Measurements from ENCODE around the gene FAU.

The FAU gene

DNA sequence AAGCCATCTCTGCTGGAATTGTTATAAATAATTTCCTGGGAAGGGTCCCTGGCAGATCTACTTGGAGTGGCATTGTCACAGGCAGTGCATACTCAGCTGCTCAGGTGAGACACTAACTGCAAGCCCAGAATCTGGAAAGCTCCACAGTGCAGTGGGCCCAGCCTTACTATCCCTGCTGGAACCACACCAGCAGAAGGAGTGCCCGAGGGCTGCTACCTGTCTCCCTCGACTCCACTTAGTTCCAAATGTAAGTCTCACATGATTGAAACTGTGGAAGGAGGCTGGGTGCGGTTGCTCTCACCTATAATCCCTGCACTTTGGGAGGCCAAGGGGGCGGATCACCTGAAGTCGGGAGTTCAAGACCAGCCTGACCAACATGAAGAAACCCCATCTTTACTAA lies 26.7 kb upstream of the FAU start:
- no peak for DNase-seq (ENCODE audit: extremely low read depth, insufficient read length)
- TF ChIP-seq, protein P1, sequence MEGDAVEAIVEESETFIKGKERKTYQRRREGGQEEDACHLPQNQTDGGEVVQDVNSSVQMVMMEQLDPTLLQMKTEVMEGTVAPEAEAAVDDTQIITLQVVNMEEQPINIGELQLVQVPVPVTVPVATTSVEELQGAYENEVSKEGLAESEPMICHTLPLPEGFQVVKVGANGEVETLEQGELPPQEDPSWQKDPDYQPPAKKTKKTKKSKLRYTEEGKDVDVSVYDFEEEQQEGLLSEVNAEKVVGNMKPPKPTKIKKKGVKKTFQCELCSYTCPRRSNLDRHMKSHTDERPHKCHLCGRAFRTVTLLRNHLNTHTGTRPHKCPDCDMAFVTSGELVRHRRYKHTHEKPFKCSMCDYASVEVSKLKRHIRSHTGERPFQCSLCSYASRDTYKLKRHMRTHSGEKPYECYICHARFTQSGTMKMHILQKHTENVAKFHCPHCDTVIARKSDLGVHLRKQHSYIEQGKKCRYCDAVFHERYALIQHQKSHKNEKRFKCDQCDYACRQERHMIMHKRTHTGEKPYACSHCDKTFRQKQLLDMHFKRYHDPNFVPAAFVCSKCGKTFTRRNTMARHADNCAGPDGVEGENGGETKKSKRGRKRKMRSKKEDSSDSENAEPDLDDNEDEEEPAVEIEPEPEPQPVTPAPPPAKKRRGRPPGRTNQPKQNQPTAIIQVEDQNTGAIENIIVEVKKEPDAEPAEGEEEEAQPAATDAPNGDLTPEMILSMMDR (IDR thresholded peaks at IDR 0.05; ENCODE audit: insufficient read depth, low read length, poor library complexity, severe bottlenecking) = no peak

GRCh38 chr11:65147352-65148075 lies 25.6 kb upstream of the FAU start:
- Histone ChIP-seq H3K4me3 (replicated peaks; ENCODE audit: low read depth, low read length) (no peak overlapping the region), H3K36me3 (ENCODE audit: control insufficient read depth, insufficient read depth, low read length) (no peaks in the 10 kb centered on the region), H3K27me3 (replicated peaks; ENCODE audit: control insufficient read depth, insufficient read depth, low read length) (no peaks in the 10 kb centered on the region)
- TF ChIP-seq, protein P1 (IDR thresholded peaks at IDR 0.05; ENCODE audit: insufficient read depth, low read length, poor library complexity, severe bottlenecking) = no peak
- DNase-seq (ENCODE audit: extremely low read depth, insufficient read length) = no peak

More for the DNA sequence above, 26.7 kb upstream of the FAU start:
- Histone ChIP-seq H3K36me3 (ENCODE audit: control insufficient read depth, insufficient read depth, low read length) (no peaks in the 10 kb centered on the region), H3K4me3 (replicated peaks; ENCODE audit: low read depth, low read length) (no peak overlapping the region), H3K27me3 (replicated peaks; ENCODE audit: control insufficient read depth, insufficient read depth, low read length) (no peaks in the 10 kb centered on the region)

GRCh38 chr11:65141896-65142494 lies 20.1 kb upstream of the FAU start:
- Histone ChIP-seq H3K4me3 (replicated peaks; ENCODE audit: low read depth, low read length) (no peak overlapping the region), H3K36me3 (ENCODE audit: control insufficient read depth, insufficient read depth, low read length) (no peaks in the 10 kb centered on the region), H3K27me3 (replicated peaks; ENCODE audit: control insufficient read depth, insufficient read depth, low read length) (no peaks in the 10 kb centered on the region)
- TF ChIP-seq, protein P1 (IDR thresholded peaks at IDR 0.05; ENCODE audit: insufficient read depth, low read length, poor library complexity, severe bottlenecking) = no peak
- DNase-seq (ENCODE audit: extremely low read depth, insufficient read length) = no peak

- Histone ChIP-seq H3K4me3 (replicated peaks; ENCODE audit: low read depth, low read length) (no peak overlapping the region), H3K27me3 (replicated peaks; ENCODE audit: control insufficient read depth, insufficient read depth, low read length) (no peaks in the 10 kb centered on the region), H3K36me3 (ENCODE audit: control insufficient read depth, insufficient read depth, low read length) (peaks cover 7% of the 10 kb centered on the region)
- TF ChIP-seq, protein P1 (IDR thresholded peaks at IDR 0.05; ENCODE audit: insufficient read depth, low read length, poor library complexity, severe bottlenecking) = no peak
- no peak for DNase-seq (ENCODE audit: extremely low read depth, insufficient read length)
Measured at GRCh38 chr11:65136515-65137096, 14.7 kb upstream of the FAU start.

GRCh38 chr11:65135633-65136145 lies 13.8 kb upstream of the FAU start:
- DNase-seq (ENCODE audit: extremely low read depth, insufficient read length) = no peak
- H3K27me3 ChIP-seq (replicated peaks; ENCODE audit: control insufficient read depth, insufficient read depth, low read length) = no peaks in the 10 kb centered on the region
- TF ChIP-seq, protein P1 (IDR thresholded peaks at IDR 0.05; ENCODE audit: insufficient read depth, low read length, poor library complexity, severe bottlenecking) = no peak
- peaks cover 16% of the 10 kb centered on the region for H3K36me3 ChIP-seq (ENCODE audit: control insufficient read depth, insufficient read depth, low read length)
- peak overlapping the region; percentile 97 for H3K4me3 ChIP-seq (replicated peaks; ENCODE audit: low read depth, low read length)

Measured in GM06990 (cell line).